ENCODE measurements around the gene CRYGC.
"Not testable (repeated sequence)": the region's sequence is repeated elsewhere in the genome, so short reads cannot be mapped to it uniquely, and the experiment has no call there.

Gene CRYGC

GRCh38 chr2:208128136-208128535 is 1.5 kb downstream of the CRYGC start:
- in situ Hi-C loops (cut with HindIII; ENCODE audit: low pct_unique_long_range_greater_than_20kb, low sequenced_read_pairs), result no loop called here
- TF ChIP-seq JUND (IDR thresholded peaks at IDR 0.05; ENCODE audit: low read depth), result no peak
- DNase-seq (ENCODE audit: low read depth in 1 of 2, low spot score in 1 of 2), result no peak

GRCh38 chr2:208127090-208127489 is 2.5 kb downstream of the CRYGC start:
- in situ Hi-C loops (cut with HindIII; ENCODE audit: low pct_unique_long_range_greater_than_20kb, low sequenced_read_pairs), result no loop called here

GRCh38 chr2:208125251-208125650 is 4.4 kb downstream of the CRYGC start:
- no peak for TF ChIP-seq JUND (IDR thresholded peaks at IDR 0.05; ENCODE audit: low read depth)
- DNase-seq (ENCODE audit: low read depth in 1 of 2, low spot score in 1 of 2), result no peak
- in situ Hi-C loops (cut with HindIII; ENCODE audit: low pct_unique_long_range_greater_than_20kb, low sequenced_read_pairs), result no loop called here

More at GRCh38 chr2:208127090-208127489, 2.5 kb downstream of the CRYGC start:
- no peak for DNase-seq (ENCODE audit: low read depth in 1 of 2, low spot score in 1 of 2)
- no peak for TF ChIP-seq JUND (IDR thresholded peaks at IDR 0.05; ENCODE audit: low read depth)

- DNase-seq (ENCODE audit: low read depth in 1 of 2, low spot score in 1 of 2); in situ Hi-C loops (cut with HindIII; ENCODE audit: low pct_unique_long_range_greater_than_20kb, low sequenced_read_pairs): not testable (repeated sequence)
Observed at GRCh38 chr2:208124013-208124715, 5.5 kb downstream of the CRYGC start, which contains the start of gene CRYGD. Gene CRYGD (minus strand): TSS chr2:208124524. CDS start chr2:208124473, 51 bp downstream.

- TF ChIP-seq JUND (IDR thresholded peaks at IDR 0.05; ENCODE audit: low read depth), result no peak
Observed at GRCh38 chr2:208122248-208122647, 7.4 kb downstream of the CRYGC start.

GRCh38 chr2:208118918-208119317 is 10.7 kb downstream of the CRYGC start:
- TF ChIP-seq JUND (IDR thresholded peaks at IDR 0.05; ENCODE audit: low read depth), result no peak
- DNase-seq (ENCODE audit: low read depth in 1 of 2, low spot score in 1 of 2), result no peak
- in situ Hi-C loops (cut with HindIII; ENCODE audit: low pct_unique_long_range_greater_than_20kb, low sequenced_read_pairs), result no loop called here

More at GRCh38 chr2:208122248-208122647, 7.4 kb downstream of the CRYGC start:
- in situ Hi-C loops (cut with HindIII; ENCODE audit: low pct_unique_long_range_greater_than_20kb, low sequenced_read_pairs), result no loop called here
- DNase-seq (ENCODE audit: low read depth in 1 of 2, low spot score in 1 of 2), result no peak

- in situ Hi-C loops (cut with HindIII; ENCODE audit: low pct_unique_long_range_greater_than_20kb, low sequenced_read_pairs); DNase-seq (ENCODE audit: low read depth in 1 of 2, low spot score in 1 of 2): not testable (repeated sequence)
Observed at GRCh38 chr2:208117390-208117789, 12.2 kb downstream of the CRYGC start.

GRCh38 chr2:208112969-208113368 is 16.7 kb downstream of the CRYGC start:
- no peak for TF ChIP-seq JUND (IDR thresholded peaks at IDR 0.05; ENCODE audit: low read depth)
- in situ Hi-C loops (cut with HindIII; ENCODE audit: low pct_unique_long_range_greater_than_20kb, low sequenced_read_pairs), result no loop called here
- peak in 1 of 2 experiments; percentile 24 for DNase-seq (ENCODE audit: low read depth in 1 of 2, low spot score in 1 of 2)

- in situ Hi-C loops (cut with HindIII; ENCODE audit: low pct_unique_long_range_greater_than_20kb, low sequenced_read_pairs); DNase-seq (ENCODE audit: low read depth in 1 of 2, low spot score in 1 of 2): not testable (repeated sequence)
Observed at GRCh38 chr2:208112273-208112745, 17.3 kb downstream of the CRYGC start.

GRCh38 chr2:208103616-208104015 is 26.0 kb downstream of the CRYGC start:
- in situ Hi-C loops (cut with HindIII; ENCODE audit: low pct_unique_long_range_greater_than_20kb, low sequenced_read_pairs), result no loop called here
- no peak for DNase-seq (ENCODE audit: low read depth in 1 of 2, low spot score in 1 of 2)
- TF ChIP-seq JUND (IDR thresholded peaks at IDR 0.05; ENCODE audit: low read depth), result no peak

- DNase-seq (ENCODE audit: low read depth in 1 of 2, low spot score in 1 of 2), result peak in 1 of 2 experiments; percentile 35
- in situ Hi-C loops (cut with HindIII; ENCODE audit: low pct_unique_long_range_greater_than_20kb, low sequenced_read_pairs), result no loop called here
Observed at GRCh38 chr2:208101716-208102631, 27.7 kb downstream of the CRYGC start.

GRCh38 chr2:208099682-208100470 is 29.8 kb downstream of the CRYGC start:
- in situ Hi-C loops (cut with HindIII; ENCODE audit: low pct_unique_long_range_greater_than_20kb, low sequenced_read_pairs), result no loop called here
- DNase-seq (ENCODE audit: low read depth in 1 of 2, low spot score in 1 of 2), result no peak
- no peak for TF ChIP-seq JUND (IDR thresholded peaks at IDR 0.05; ENCODE audit: low read depth)

More at GRCh38 chr2:208101716-208102631, 27.7 kb downstream of the CRYGC start:
- no peak for TF ChIP-seq JUND (IDR thresholded peaks at IDR 0.05; ENCODE audit: low read depth)

- DNase-seq (ENCODE audit: low read depth in 1 of 2, low spot score in 1 of 2); in situ Hi-C loops (cut with HindIII; ENCODE audit: low pct_unique_long_range_greater_than_20kb, low sequenced_read_pairs): not testable (repeated sequence)
Observed at GRCh38 chr2:208098701-208099100, 30.9 kb downstream of the CRYGC start.

All from T47D (cell line).